ENCODE measurements around the gene GPX6.
A peak's percentile ranks its signal among the peaks of the same experiment; 100 is the strongest.
"Not testable (repeated sequence)": the region's sequence is repeated elsewhere in the genome, so short reads cannot be mapped to it uniquely, and the experiment has no call there.

The GPX6 gene
- 0 to 0.09 (median 0) reads per million in 4 experiments for total RNA-seq

DNA sequence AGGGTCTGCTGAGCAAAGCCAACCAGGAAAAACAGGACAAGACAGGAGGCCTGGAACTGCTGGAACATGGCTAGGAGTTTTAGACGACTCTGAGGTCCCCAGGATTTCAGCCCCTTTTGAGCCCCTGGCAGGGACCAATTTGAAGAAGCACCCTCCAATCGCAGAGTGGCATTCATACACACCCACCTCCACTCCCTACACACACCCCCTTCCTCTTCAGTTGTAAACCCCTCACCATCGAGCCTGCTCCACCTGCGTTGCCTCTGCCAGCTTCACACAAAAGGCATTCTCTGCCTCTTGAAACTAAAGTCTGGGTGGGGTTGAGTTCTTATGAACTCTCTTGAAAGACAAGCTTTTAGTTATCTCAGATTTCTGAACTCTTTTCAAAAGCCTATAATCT is at the start of gene GPX6:
TSS of gene GPX6 (minus strand) at position 118 of the 400 bp plus-strand sequence. CDS start at position 68, 50 bp downstream.
- DNase-seq = no peak

- no peak for DNase-seq
Observed at GRCh38 chr6:28563430-28564095, 48.0 kb upstream of the GPX6 start.

DNA sequence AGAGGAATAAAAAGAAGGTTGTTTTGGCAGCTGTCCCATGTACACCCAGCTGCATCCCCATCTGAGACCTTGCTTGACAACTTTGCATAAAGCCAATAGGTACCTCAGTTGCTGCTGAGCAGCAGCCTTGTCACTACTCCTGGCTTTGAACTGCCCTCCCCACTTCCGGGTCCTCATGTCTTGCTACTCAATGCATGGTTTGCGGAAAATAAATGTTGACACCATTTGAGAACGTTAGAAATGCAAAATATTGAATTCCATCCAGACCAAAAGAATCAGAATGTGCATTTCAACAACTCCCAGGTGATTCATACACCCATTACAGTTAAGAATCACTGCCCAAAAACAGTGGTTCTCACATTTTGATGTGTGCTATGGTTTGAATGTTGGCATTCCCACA is 43.0 kb upstream of the GPX6 start:
- DNase-seq = no peak

- no peak for DNase-seq
Observed at GRCh38 chr6:28555136-28555535, 39.5 kb upstream of the GPX6 start.

GRCh38 chr6:28553986-28554881 is 38.6 kb upstream of the GPX6 start:
- no peak for DNase-seq

GRCh38 chr6:28553384-28553985 is 37.9 kb upstream of the GPX6 start:
- no peak for DNase-seq

GRCh38 chr6:28551891-28552666 is 36.5 kb upstream of the GPX6 start:
- no peak for DNase-seq

DNA sequence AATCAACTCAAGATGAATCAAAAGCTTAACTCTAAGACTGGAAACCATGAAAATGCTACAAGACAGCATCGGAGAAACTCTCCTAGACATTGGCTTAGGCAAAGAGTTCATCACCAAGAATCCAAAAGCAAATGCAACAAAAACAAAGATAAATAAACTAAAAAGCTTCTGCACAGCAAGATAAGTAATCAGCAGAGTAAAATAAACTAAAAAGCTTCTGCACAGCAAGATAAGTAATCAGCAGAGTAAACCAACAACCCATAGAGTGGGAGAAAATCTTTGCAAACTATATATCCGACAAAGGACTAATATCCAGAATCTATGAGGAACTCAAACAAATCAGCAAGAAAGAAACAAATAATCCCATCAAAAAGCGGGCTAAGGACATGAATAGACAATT is 31.4 kb upstream of the GPX6 start:
- not testable (repeated sequence) for DNase-seq

- DNase-seq = no peak
Observed at GRCh38 chr6:28545955-28546354, 30.4 kb upstream of the GPX6 start.

DNA sequence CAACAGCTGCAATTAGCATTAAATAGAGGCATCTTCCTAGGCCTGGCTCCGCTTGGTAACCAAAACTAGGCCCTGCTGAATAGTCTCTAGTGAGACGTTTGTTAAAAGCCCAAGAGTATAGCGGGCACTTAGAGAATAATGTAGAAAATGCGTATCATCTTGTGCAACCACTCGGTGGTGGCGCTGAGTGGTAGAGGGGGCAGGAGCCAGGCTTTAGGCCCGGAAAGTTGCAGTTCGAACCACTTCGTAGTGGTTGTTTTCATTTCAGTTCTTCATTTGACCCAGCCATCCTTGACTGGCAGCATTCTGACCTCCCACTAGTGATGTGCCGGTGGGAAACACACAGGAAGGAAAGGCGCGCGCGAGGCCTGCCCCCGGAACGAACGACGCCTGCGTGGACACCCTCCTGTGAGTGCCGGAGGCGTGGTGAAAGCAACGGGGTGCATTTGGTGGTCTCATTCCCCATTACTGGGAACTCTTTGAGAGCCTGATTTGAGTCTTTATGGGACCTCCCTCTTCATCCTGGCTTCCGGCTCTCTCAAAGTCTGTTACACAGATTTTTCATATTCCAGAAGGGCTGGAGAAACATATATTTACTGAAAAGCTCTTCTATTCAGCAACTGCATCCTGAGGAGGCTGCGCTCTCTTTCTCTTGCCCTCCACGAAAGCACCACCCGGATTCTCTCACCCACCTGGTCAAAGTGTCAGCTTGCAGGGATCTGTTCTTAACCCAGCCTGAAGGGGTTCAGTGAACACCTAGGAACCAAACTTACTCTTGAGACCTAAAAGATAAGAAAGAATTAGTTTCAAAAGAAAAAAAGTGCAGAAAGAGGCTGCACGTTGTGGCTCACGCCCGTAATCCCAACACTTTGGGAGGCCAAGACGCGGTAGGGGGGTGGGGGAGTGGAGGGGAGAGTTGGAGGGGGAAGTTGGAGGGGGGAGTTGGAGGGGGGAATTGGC is 28.3 kb upstream of the GPX6 start:
- peak; percentile 16 for DNase-seq

GRCh38 chr6:28542440-28543296 is 27.1 kb upstream of the GPX6 start:
- DNase-seq = peak; percentile 28

GRCh38 chr6:28541996-28542395 is 26.4 kb upstream of the GPX6 start:
- DNase-seq = no peak

- peak; percentile 1 for DNase-seq
Observed at GRCh38 chr6:28537509-28538140, 22.0 kb upstream of the GPX6 start.

DNA sequence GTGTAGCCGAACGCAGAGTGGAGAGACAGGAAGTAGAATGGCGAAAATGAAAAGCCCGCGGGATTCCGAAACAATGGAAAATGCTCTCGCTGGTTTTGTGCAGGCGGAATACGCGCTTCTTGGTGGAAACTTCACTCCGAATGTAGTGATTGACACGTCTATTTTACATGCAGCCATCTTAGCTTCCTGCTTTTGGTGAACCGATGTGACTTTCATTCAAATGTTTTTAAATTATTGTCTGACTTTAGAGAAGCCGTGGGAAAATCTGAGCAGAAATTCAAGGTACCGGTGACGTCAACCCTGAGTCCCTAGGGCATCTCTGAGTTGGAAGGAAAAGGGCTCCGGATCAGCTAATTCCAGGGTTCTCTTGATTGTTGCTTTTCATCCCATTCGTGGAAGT is 21.5 kb upstream of the GPX6 start:
- DNase-seq = no peak

- DNase-seq = no peak
Observed at GRCh38 chr6:28534875-28535274, 19.3 kb upstream of the GPX6 start.

GRCh38 chr6:28534306-28534705 is 18.7 kb upstream of the GPX6 start:
- no peak for DNase-seq

DNA sequence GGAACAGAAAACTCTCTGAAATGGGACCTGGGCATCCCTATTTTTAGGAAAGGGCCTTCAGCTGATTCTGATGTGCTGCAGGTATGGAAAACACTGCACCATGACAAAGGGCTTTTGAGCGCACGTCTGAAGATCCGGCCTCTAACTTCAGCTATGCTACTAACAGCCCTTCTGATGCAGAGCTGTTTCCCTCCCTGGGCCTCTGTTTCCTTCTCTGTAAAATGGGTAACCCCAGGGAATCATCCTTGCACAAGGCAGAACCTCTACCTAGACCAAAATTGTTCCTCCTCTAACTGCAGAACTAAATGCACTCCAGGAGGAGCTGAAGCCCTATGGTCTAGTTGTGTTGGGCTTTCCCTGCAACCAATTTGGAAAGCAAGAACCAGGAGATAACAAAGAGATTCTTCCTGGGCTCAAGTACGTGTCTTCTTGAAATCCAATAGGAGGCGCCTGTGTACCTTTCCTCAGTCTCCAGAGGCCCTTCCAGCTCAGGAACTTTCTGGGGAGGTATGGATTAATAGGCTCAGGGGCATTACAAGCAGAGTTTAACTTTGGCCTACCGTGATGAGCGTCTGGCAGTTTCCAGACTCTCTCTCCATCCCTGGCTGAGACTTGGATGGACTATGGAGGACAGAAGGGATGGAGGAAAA is 16.0 kb upstream of the GPX6 start:
- no peak for DNase-seq

DNA sequence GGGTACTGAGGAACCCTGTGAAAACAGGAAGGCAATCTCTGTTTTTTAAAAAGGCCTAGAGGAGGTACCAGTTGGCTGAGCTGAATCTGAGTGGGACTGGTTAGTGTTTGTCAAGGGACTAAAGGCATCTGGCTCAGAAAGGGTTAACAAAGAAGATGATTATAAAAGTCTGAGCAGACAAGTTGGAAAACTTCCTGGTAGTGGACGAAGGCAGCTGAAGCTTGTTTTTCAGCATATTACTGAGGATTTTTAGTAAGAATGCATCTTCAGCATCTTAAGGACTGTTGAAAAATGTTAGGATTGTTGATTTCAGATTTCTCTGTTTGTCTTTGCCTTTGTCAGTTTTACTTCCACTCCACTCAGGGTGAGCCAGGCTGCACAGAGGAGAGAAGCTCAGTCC is 15.2 kb upstream of the GPX6 start:
- DNase-seq = no peak

- DNase-seq = no peak
Observed at GRCh38 chr6:28525496-28526039, 10.0 kb upstream of the GPX6 start, which contains the start of gene GPX5. Gene GPX5, plus strand, starts transcription at chr6:28525881. Its CDS starts 133 bp downstream, at chr6:28526014.

Data from effector CD8-positive, alpha-beta T cell (primary cell).